Mesenchymal stem cell (in vitro differentiated cells and primary cell): ENCODE data around the gene NR2C2AP.

Experiments
- DNase-seq: peaks from one replicate; pipeline ENCODE4 v3.0.0-alpha.2; 2013
- H2AFZ ChIP-seq: one replicate; pipeline ENCODE4 v1.6.1; 2013; ENCODE audit warnings: low read depth, mild to moderate bottlenecking, control low read depth, inconsistent platforms, low read length, moderate library complexity
- H2AK5ac ChIP-seq: 2 replicates; pipeline ENCODE4 v1.6.1; 2013; ENCODE audit warnings: low read length, moderate library complexity, mild to moderate bottlenecking, inconsistent platforms; ENCODE audit not compliant: severe bottlenecking
- H2BK120ac ChIP-seq: one replicate; pipeline ENCODE4 v1.6.1; 2013; ENCODE audit warnings: low read depth, mild to moderate bottlenecking, inconsistent platforms, low read length, moderate library complexity
- H2BK12ac ChIP-seq, 2 experiments: one replicate each; pipeline ENCODE4 v1.6.1; 2013; ENCODE audit warnings: inconsistent platforms in 2 of 2, low read length in 2 of 2, mild to moderate bottlenecking in 2 of 2, moderate library complexity in 2 of 2, control low read depth in 1 of 2
- H2BK15ac ChIP-seq: one replicate; pipeline ENCODE4 v1.6.1; 2013; ENCODE audit warnings: mild to moderate bottlenecking, low read depth, inconsistent platforms; ENCODE audit not compliant: poor library complexity, severe bottlenecking
- H2BK5ac ChIP-seq: 2 replicates; pipeline ENCODE4 v1.6.1; 2013; ENCODE audit warnings: low read depth, mild to moderate bottlenecking, low read length, control low read depth, inconsistent platforms; ENCODE audit not compliant: poor library complexity, severe bottlenecking
- H3K14ac ChIP-seq, 2 experiments: one replicate each; pipeline ENCODE4 v1.6.1; 2013; ENCODE audit warnings: inconsistent platforms in 2 of 2, low read length in 2 of 2, control low read depth in 1 of 2, mild to moderate bottlenecking in 1 of 2, moderate library complexity in 1 of 2
- H3K18ac ChIP-seq, 2 experiments: one replicate each; pipeline ENCODE4 v1.6.1; 2013; ENCODE audit warnings: inconsistent platforms in 2 of 2, low read length in 2 of 2, control low read depth in 1 of 2, low read depth in 1 of 2, mild to moderate bottlenecking in 1 of 2
- H3K23ac ChIP-seq, 2 experiments: one replicate each; pipeline ENCODE4 v1.6.1; 2013; ENCODE audit warnings: inconsistent platforms in 2 of 2, low read length in 2 of 2, mild to moderate bottlenecking in 2 of 2, moderate library complexity in 2 of 2, control low read depth in 1 of 2
- H3K27ac ChIP-seq: 2 replicates; pipeline ENCODE4 v1.5.1; 2013; ENCODE audit warnings: mild to moderate bottlenecking, moderate library complexity, low read length, control low read depth, inconsistent platforms; ENCODE audit not compliant: poor library complexity, severe bottlenecking
- H3K27me3 ChIP-seq, 2 experiments: 2 replicates each; pipeline versions ENCODE4 v1.6.1 to v1.7.0; 2013; ENCODE audit warnings: low read length in 2 of 2, mild to moderate bottlenecking in 2 of 2, moderate library complexity in 2 of 2, control low read depth in 1 of 2, inconsistent platforms in 1 of 2; ENCODE audit not compliant: control insufficient read depth in 1 of 2, insufficient read depth in 1 of 2
- H3K36me3 ChIP-seq, 2 experiments: 2 replicates each; pipeline versions ENCODE4 v1.6.1 to v1.7.0; 2013; ENCODE audit warnings: low read length in 2 of 2, control low read depth in 1 of 2, inconsistent platforms in 1 of 2, low read depth in 1 of 2, mild to moderate bottlenecking in 1 of 2; ENCODE audit not compliant: insufficient read depth in 2 of 2, control insufficient read depth in 1 of 2
- H3K4ac ChIP-seq, 2 experiments: one replicate each; pipeline ENCODE4 v1.6.1; 2013; ENCODE audit warnings: inconsistent platforms in 2 of 2, low read length in 2 of 2, mild to moderate bottlenecking in 2 of 2, moderate library complexity in 2 of 2, control low read depth in 1 of 2, low read depth in 1 of 2
- H3K4me1 ChIP-seq: 2 replicates; pipeline ENCODE4 v1.6.1; 2013; ENCODE audit warnings: low read depth, low read length, control low read depth; ENCODE audit not compliant: control insufficient read depth, insufficient read depth
- H3K4me2 ChIP-seq: 2 replicates; pipeline ENCODE4 v1.6.1; 2013; ENCODE audit warnings: low read length, mild to moderate bottlenecking, inconsistent platforms; ENCODE audit not compliant: poor library complexity, severe bottlenecking
- H3K4me3 ChIP-seq, 2 experiments: 2 replicates each; pipeline versions ENCODE4 v1.5.1 to v1.7.0; 2013; ENCODE audit warnings: low read length in 2 of 2, mild to moderate bottlenecking in 2 of 2, control low read depth in 1 of 2, low read depth in 1 of 2; ENCODE audit not compliant: insufficient read depth in 1 of 2
- H3K79me1 ChIP-seq: replicated peaks from 2 replicates; pipeline ENCODE4 v1.6.1; 2013; ENCODE audit warnings: mild to moderate bottlenecking, control low read depth, low read length, inconsistent platforms; ENCODE audit not compliant: poor library complexity, severe bottlenecking
- H3K9ac ChIP-seq: 2 replicates; pipeline ENCODE4 v1.7.0; 2013; ENCODE audit warnings: mild to moderate bottlenecking, low read length, moderate library complexity
- H3K9me3 ChIP-seq: 2 replicates; pipeline ENCODE4 v1.7.0; 2013; ENCODE audit warnings: mild to moderate bottlenecking, low read length; ENCODE audit not compliant: control insufficient read depth
- H4K8ac ChIP-seq: one replicate; pipeline ENCODE4 v1.6.1; 2013; ENCODE audit warnings: inconsistent platforms, mild to moderate bottlenecking, low read length, moderate library complexity
- H4K91ac ChIP-seq: one replicate; pipeline ENCODE4 v1.6.1; 2013; ENCODE audit warnings: mild to moderate bottlenecking, low read length, inconsistent platforms
- WGBS: methylation state at CpG from one replicate; pipeline ENCODE4 v1.1.7; 2013; ENCODE audit warnings: mixed read lengths; 5-methylcytosine and 5-hydroxymethylcytosine counted together

Gene NR2C2AP

GRCh38 chr19:19162495-19162894 lies 40.7 kb downstream of the NR2C2AP start:
- H3K27ac ChIP-seq, result no peak overlapping the region
- H3K27me3 ChIP-seq, result no peaks in the 10 kb centered on the region
- no peak overlapping the region for H4K91ac ChIP-seq
- H3K9ac ChIP-seq, result no peak overlapping the region
- no peak for DNase-seq
- H3K4me2 ChIP-seq, result no peak overlapping the region
- no peaks in the 10 kb centered on the region for H3K4me1 ChIP-seq
- H2AK5ac ChIP-seq, result no peak overlapping the region
- no peak overlapping the region for H2BK15ac ChIP-seq
- H3K18ac ChIP-seq, result no peak overlapping the region
- no peak overlapping the region for H3K23ac ChIP-seq
- no peak overlapping the region for H2AFZ ChIP-seq
- peak overlapping the region; percentile 9 for H4K8ac ChIP-seq
- H3K79me1 ChIP-seq, result no peaks in the 10 kb centered on the region
- no peak overlapping the region for H2BK5ac ChIP-seq
- H3K4me3 ChIP-seq, result no peak overlapping the region
- WGBS, result 85% methylated on average over 7 of the region's 7 CpGs
- H3K9me3 ChIP-seq, result no peaks in the 10 kb centered on the region
- H2BK120ac ChIP-seq, result no peak overlapping the region
- no peak overlapping the region for H2BK12ac ChIP-seq
- H3K4ac ChIP-seq, result no peak overlapping the region
- no peaks in the 10 kb centered on the region for H3K36me3 ChIP-seq
- H3K14ac ChIP-seq, result no peak overlapping the region

GRCh38 chr19:19160461-19161035 lies 42.7 kb downstream of the NR2C2AP start:
- H3K14ac ChIP-seq, result no peak overlapping the region

DNA sequence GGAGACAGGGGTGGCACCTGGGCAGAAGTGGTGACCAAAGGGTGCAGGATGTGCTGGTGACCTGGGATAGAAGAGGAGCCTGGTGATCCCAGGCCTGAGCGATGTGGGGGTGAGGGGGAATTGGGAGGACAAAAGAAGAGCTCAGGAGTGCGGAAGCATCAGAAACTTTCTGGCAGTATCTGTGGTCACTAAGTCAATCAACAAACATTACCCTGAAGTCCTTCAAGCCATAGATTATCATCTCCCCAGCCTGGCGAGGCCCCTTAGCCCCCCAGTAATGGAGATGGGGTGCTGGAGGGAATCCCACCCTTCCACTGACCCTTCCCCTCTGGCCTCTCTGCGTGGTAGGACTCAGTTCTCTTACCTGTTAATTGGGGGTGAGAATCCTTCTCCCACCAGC lies 43.7 kb downstream of the NR2C2AP start:
- no peak overlapping the region for H2BK15ac ChIP-seq
- H3K27me3 ChIP-seq, result no peaks in the 10 kb centered on the region
- no peak overlapping the region for H3K18ac ChIP-seq
- H3K4ac ChIP-seq, result no peak overlapping the region
- no peak overlapping the region for H4K8ac ChIP-seq
- H3K9ac ChIP-seq, result no peak overlapping the region
- H3K79me1 ChIP-seq, result no peaks in the 10 kb centered on the region
- no peak for DNase-seq
- H3K4me2 ChIP-seq, result no peak overlapping the region
- H3K4me3 ChIP-seq, result no peak overlapping the region
- no peak overlapping the region for H3K27ac ChIP-seq
- peaks cover 4 to 5% of the 10 kb centered on the region in 2 experiments for H3K36me3 ChIP-seq
- H2AK5ac ChIP-seq, result no peak overlapping the region
- H2BK12ac ChIP-seq, result no peak overlapping the region
- no peaks in the 10 kb centered on the region for H3K4me1 ChIP-seq
- H3K9me3 ChIP-seq, result no peaks in the 10 kb centered on the region
- H4K91ac ChIP-seq, result no peak overlapping the region
- no peak overlapping the region for H2BK5ac ChIP-seq
- no peak overlapping the region for H3K14ac ChIP-seq
- no peak overlapping the region for H2AFZ ChIP-seq
- no peak overlapping the region for H3K23ac ChIP-seq
- no peak overlapping the region for H2BK120ac ChIP-seq
- 100% methylated on average over 1 of the region's 4 CpGs for WGBS

More at GRCh38 chr19:19160461-19161035, 42.7 kb downstream of the NR2C2AP start:
- 65% methylated on average over 14 of the region's 26 CpGs for WGBS
- Histone ChIP-seq H2BK12ac (no peak overlapping the region), H3K4me3 (no peak overlapping the region), H3K23ac (no peak overlapping the region), H2BK120ac (no peak overlapping the region), H4K8ac (no peak overlapping the region), H3K27ac (no peak overlapping the region), H4K91ac (no peak overlapping the region), H3K4me2 (no peak overlapping the region), H2AK5ac (no peak overlapping the region), H3K36me3 (peaks cover 3 to 4% of the 10 kb centered on the region in 2 experiments), H3K79me1 (no peaks in the 10 kb centered on the region), H3K9me3 (no peaks in the 10 kb centered on the region), H2BK15ac (no peak overlapping the region), H3K4ac (no peak overlapping the region), H3K27me3 (no peaks in the 10 kb centered on the region), H3K18ac (no peak overlapping the region), H2BK5ac (no peak overlapping the region), H2AFZ (no peak overlapping the region), H3K9ac (no peak overlapping the region), H3K4me1 (no peaks in the 10 kb centered on the region)
- DNase-seq, result no peak

- Histone ChIP-seq H3K4me1 (no peaks in the 10 kb centered on the region), H3K14ac (no peak overlapping the region), H2BK120ac (no peak overlapping the region), H3K9ac (no peak overlapping the region), H4K8ac (no peak overlapping the region), H3K27me3 (no peaks in the 10 kb centered on the region), H2BK5ac (no peak overlapping the region), H2AK5ac (no peak overlapping the region), H3K23ac (no peak overlapping the region), H3K36me3 (peaks cover 4 to 5% of the 10 kb centered on the region in 2 experiments), H3K4ac (no peak overlapping the region), H2BK15ac (no peak overlapping the region), H3K4me3 (no peak overlapping the region), H3K9me3 (no peaks in the 10 kb centered on the region), H3K18ac (no peak overlapping the region), H3K27ac (no peak overlapping the region), H3K4me2 (no peak overlapping the region), H2BK12ac (no peak overlapping the region), H2AFZ (no peak overlapping the region), H3K79me1 (no peaks in the 10 kb centered on the region), H4K91ac (no peak overlapping the region)
- no peak for DNase-seq
- 93% methylated on average over 6 of the region's 6 CpGs for WGBS
These were observed 45.4 kb downstream of the NR2C2AP start for GRCh38 chr19:19157808-19158207.
